LNCAP (cell line): ENCODE measurements around the gene HS3ST5.

Experiments used
- TF ChIP-seq, protein P1 (sequence below): fragments of 450-650 bp; IDR thresholded peaks from 2 replicates; pipeline ENCODE4 v1.5.1; 2017; ENCODE audit warnings: mild to moderate bottlenecking

Gene HS3ST5

DNA sequence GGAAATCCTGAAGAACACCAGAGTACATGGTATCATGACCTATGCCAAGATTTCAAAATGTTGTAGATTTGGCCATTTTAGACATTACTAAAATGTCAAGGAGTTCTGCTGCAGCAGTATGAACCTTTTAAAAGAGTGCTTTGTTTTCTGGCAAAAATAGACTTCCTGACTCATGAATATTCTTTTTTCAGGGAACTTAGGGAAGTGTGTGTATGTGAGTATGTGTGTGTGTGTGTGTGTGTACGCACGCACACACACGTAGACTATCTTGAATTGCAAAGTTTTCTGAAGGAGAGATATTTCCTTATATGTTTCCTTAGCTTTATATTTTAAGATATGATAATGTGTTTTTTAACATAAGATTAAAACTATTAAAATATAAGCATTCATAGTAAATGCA lies 161.2 kb downstream of the HS3ST5 start:
- TF ChIP-seq, protein P1, sequence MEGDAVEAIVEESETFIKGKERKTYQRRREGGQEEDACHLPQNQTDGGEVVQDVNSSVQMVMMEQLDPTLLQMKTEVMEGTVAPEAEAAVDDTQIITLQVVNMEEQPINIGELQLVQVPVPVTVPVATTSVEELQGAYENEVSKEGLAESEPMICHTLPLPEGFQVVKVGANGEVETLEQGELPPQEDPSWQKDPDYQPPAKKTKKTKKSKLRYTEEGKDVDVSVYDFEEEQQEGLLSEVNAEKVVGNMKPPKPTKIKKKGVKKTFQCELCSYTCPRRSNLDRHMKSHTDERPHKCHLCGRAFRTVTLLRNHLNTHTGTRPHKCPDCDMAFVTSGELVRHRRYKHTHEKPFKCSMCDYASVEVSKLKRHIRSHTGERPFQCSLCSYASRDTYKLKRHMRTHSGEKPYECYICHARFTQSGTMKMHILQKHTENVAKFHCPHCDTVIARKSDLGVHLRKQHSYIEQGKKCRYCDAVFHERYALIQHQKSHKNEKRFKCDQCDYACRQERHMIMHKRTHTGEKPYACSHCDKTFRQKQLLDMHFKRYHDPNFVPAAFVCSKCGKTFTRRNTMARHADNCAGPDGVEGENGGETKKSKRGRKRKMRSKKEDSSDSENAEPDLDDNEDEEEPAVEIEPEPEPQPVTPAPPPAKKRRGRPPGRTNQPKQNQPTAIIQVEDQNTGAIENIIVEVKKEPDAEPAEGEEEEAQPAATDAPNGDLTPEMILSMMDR: no peak

DNA sequence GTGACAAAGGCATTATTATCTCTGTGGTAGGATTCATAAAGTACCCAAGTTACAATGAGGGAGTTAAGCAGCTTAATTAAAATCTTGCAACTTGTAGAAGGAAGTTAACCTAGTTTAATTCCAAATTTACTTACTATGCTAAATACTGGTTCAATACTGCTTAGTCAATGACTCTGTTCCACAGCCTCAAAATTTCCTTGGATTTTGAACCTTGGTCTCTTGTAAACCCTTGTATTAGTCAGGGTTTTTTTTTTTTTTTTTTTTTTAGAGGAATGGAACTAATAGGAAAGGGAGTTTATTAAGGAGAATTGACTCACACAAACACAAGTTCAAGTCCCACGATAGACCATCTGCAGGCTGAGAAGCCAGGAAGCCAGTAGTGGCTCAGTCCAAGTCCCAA lies 163.4 kb downstream of the HS3ST5 start:
- TF ChIP-seq, protein P1: no peak

DNA sequence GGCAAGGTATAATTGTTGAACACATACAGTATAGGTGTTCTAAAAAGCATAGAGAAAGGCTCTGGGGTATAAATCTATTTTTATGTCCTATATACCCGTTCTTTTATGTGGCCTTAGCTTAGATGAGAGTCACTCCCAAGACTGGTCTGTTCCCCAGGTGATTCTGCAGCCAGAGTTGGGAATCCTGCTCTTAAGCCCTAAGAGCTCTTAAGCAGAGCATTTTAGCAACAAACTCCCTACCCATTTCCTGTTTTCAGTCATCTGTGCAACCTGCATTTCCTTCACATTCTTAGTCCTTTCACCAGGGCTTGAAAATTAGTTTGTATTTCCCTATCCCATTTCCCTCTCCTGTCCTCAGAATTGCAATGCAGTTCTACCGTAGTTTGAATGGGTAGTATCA lies 166.1 kb downstream of the HS3ST5 start:
- TF ChIP-seq, protein P1: no peak

DNA sequence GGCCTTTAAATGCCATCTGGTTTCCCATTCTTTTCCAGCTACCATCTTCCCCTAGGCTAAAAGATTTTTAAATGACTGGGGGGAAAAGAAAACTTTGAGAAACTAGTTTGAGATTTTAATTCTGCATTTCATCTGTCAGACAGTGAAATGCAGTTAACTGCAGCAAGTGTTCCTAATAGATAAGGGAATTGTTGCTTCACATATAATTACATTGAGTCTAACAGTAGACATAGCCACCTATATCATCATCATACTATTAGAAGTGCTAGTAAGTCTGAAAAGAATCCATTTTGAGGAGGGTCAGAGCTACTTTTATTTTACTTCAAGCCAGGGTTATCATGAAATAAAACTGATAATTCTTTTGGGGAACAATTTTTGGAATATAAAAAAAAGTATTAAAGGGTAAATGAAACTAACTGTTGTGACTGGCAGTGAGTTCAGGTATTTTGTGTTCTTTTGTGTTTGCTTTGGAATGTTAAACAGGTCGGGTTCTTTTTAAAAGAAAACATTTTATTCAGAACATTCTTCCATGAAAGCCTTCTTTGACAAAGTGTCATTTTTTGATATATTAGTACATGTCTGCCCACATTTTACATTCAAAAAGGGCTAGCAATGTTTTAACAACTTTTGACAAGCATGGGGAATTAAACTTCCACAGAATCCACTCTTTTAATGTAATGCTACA lies 170.1 kb downstream of the HS3ST5 start:
- TF ChIP-seq, protein P1: no peak

DNA sequence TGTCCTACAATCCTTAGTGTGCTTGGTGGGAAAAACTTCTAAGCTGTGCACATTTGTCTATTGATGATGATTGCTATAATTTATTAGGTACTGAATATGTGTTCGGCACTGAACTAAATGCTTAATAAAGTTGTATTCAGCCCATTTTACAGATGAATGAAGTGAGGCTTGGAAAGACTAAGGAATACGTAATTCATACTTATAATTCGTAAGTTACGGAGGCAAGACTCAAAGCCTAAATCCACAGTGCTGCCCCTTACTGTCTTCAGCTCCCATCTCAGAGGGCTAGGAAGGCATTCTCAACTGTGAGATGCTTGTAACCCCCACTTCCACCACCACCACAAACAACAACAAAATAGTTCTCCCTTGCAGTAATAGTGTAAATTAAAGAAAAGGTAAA lies 171.3 kb downstream of the HS3ST5 start:
- TF ChIP-seq, protein P1: no peak

DNA sequence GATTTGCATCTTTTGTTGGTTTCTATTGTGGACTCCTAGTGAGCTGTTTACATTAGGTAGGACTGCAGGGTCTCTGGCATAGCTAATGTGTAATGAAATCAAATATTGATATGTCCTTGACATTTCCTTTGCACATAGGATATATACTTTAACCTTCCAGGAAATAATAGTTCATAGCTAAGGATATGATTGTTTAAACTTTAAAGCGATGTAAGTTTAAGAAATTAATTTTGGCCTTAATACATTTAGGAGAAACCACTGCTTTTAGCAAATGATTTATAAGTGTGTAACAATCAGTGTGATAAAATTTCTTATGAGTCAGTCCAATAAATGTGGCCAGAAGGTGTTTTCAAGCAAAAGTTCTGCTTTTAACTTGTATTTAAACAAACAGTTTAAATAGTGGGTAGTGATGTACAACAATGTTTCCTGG lies 171.8 kb downstream of the HS3ST5 start:
- TF ChIP-seq, protein P1: no peak

DNA sequence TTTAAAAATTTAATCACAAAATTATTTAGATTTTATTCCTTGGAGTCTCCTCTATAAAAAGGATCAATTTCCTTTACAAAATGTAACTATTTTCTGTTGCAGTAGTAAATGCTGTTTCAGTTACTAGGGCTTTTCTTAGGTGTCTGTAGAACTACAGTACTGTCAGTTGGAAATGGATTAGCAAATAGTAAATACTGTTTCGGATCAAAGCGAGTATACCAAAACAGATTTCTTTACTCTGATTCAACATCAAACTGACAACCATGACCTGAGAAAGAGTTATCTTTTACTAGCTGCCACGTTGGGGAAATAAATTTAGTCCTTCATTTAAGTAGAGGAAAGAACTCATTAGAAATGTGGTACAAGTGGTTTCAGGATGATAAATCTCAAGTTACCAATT lies 172.5 kb downstream of the HS3ST5 start:
- TF ChIP-seq, protein P1: no peak

DNA sequence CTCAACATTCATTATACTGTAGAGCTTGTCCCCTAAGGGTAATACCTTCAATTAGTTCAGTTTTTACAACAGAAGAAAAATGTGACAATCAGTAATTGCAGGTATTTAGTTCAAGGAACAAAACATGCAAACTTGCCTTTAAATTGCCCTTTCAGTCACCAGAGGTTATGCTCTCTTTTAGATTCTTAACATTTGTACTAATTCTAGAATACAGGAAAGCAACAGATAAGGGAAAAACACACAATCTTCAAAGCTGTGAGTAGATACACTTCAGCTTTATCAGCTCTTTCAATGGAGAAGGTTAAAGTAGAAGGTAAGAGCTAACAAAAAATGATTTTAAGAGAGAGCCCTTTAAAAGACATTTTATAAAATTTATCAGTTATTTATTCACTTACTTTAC lies 173.1 kb downstream of the HS3ST5 start:
- TF ChIP-seq, protein P1: no peak
